Kidney (tissue), 14 donors: Measurements from ENCODE around the gene ERFL. TPM values are rescaled to one million over a fixed set of nuclear protein-coding genes. Genes with fewer than 3 reads are reported as not detected.
A peak's percentile ranks its signal among the peaks of the same experiment; 100 is the strongest.

ENCODE experiments used
- DNase-seq, 5 donors: peaks; one replicate each; pipeline ENCODE4 v3.0.0-alpha.2; 2013 to 2020
- FAIRE-seq: peaks from 2 replicates; lab custom pipeline; 2012; peaks lifted over from hg19 to GRCh38; lab: Jason Lieb, UNC
- H3K27ac ChIP-seq, 2 donors: one replicate each; pipeline ENCODE4 v1.7.0; 2013; ENCODE audit warnings: low read depth in 2 of 2, low read length in 2 of 2, inconsistent platforms in 1 of 2
- H3K27me3 ChIP-seq: one replicate; pipeline ENCODE4 v1.7.1; 2013; ENCODE audit warnings: low read length, inconsistent platforms; ENCODE audit not compliant: control insufficient read depth, insufficient read depth
- H3K36me3 ChIP-seq, 3 donors: one replicate each; pipeline versions ENCODE4 v1.7.0 to v1.7.1; 2013; ENCODE audit warnings: low read length in 3 of 3, control low read depth in 1 of 3, inconsistent platforms in 1 of 3; ENCODE audit not compliant: insufficient read depth in 3 of 3, control insufficient read depth in 2 of 3
- H3K4me1 ChIP-seq, 3 donors: one replicate each; pipeline versions ENCODE4 v1.7.0 to v1.7.1; 2013; ENCODE audit warnings: low read length in 3 of 3, inconsistent platforms in 1 of 3, low read depth in 1 of 3; ENCODE audit not compliant: control insufficient read depth in 2 of 3, insufficient read depth in 2 of 3
- H3K4me3 ChIP-seq, 3 donors: one replicate each; pipeline versions ENCODE4 v1.7.0 to v1.8.1; 2013; ENCODE audit warnings: low read length in 3 of 3, control low read depth in 1 of 3, inconsistent platforms in 1 of 3
- H3K9ac ChIP-seq, 3 donors: one replicate each; pipeline versions ENCODE4 v1.7.0 to v1.7.1; 2013; ENCODE audit warnings: low read length in 3 of 3, control low read depth in 1 of 3, inconsistent platforms in 1 of 3
- H3K9me3 ChIP-seq, 3 donors: one replicate each; pipeline versions ENCODE4 v1.7.0 to v1.7.1; 2013; ENCODE audit warnings: low read length in 3 of 3, control low read depth in 1 of 3, inconsistent platforms in 1 of 3; ENCODE audit not compliant: control insufficient read depth in 2 of 3, insufficient read depth in 1 of 3
- CTCF ChIP-seq: IDR thresholded peaks from 3 replicates; pipeline ENCODE4 v1.5.1; 2012; ENCODE audit warnings: mild to moderate bottlenecking, moderate library complexity, borderline replicate concordance; ENCODE audit not compliant: insufficient read depth; ENCODE audit errors: extremely low read depth
- intact Hi-C: fragments of 100-400 bp; cut with DNase I; formaldehyde crosslinking; loops from one replicate; pipeline ENCODE4 v1.11.1; 2022
- polyA plus RNA-seq: library from polyadenylated mRNA; stranded (reverse); fragments of 350-450 nt; fragmentation: Illumina TruSeq; extraction: RNeasy Lipid Tissue Mini Kit (QIAGEN cat#74804); gene quantifications from one replicate; pipeline ENCODE4 v1.2.3, GENCODE V29; 2014; ENCODE audit warnings: low read depth, low replicate concordance; ENCODE audit not compliant: insufficient read depth
- total RNA-seq: library from RNA; stranded (reverse); fragmentation: NEBNext Ultra II Directional; extraction: Animal tissue kit (Norgen Biotek cat#: 25700); gene quantifications from one replicate; pipeline ENCODE4 v1.2.1, GENCODE V29; 2021
- donor health status: control.
- donor health status: control.
- donor health status: control.
- donor health status: control.
- donor health status: control.
- donor health status: DM: yes; HTN: yes; CAD: no.
- donor health status: Normal renal cell carcinoma (clear cell type).

ERFL gene
- total and polyA plus RNA-seq, 2 donors from 2014 or later, result 0.69 TPM; not detected in 1

GRCh38 chr19:41870401-41870873 lies 57.8 kb downstream of the ERFL start:
- Histone ChIP-seq H3K9ac (no peak overlapping the region), H3K27ac (no peak overlapping the region), H3K4me3 (no peak overlapping the region), H3K9me3 (no peaks in the 10 kb centered on the region), H3K36me3 (peaks cover 0 to 33% (median 13%) of the 10 kb centered on the region in 3 donors), H3K27me3 (no peaks in the 10 kb centered on the region), H3K4me1 (peaks cover 0 to 3% (median 0%) of the 10 kb centered on the region in 3 donors)
- TF ChIP-seq CTCF, result no peak
- FAIRE-seq, result no peak
- peak in 1 of 5 donors; percentile 43 for DNase-seq
- intact Hi-C loops, result no loop called here

DNA sequence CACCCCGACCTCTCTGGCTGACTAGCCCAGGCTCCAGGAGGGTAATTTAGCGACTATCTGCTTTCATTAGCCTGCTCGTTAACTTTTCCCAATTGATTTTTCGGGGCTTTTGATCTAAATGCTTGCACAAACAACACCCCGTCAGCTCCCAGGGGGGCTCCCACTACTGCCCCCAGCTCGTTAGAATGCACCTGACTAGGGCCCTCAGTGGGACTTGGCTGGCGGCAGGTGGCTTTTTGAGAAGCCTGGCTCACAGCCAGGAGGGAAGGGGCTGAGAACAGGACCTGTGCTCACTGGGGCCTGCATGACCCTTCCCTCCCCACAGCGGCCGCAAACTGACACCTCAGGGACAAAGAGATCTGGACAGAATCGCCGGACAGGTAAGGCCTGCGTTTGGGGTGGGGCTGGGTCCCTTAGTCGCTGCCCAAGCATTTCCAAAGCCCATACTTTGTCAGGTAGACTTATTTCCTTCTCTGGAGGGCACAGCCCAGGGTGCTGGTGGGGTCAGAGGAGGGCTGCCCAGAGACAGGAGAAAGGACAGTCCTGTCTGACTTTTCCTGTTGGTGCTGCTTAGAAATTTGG lies 58.8 kb downstream of the ERFL start:
- DNase-seq (peak in 1 of 5 donors; percentile 55), FAIRE-seq (no peak)
- H3K36me3 ChIP-seq, result peaks cover 2 to 42% (median 16%) of the 10 kb centered on the region in 3 donors
- no peak for TF ChIP-seq CTCF
- H3K9ac ChIP-seq, result no peak overlapping the region
- no peak overlapping the region for H3K4me3 ChIP-seq
- H3K9me3 ChIP-seq, result no peaks in the 10 kb centered on the region
- H3K27ac ChIP-seq, result no peak overlapping the region
- intact Hi-C loops, result no loop called here
- no peaks in the 10 kb centered on the region for H3K27me3 ChIP-seq
- H3K4me1 ChIP-seq, result peaks cover 0 to 3% (median 0%) of the 10 kb centered on the region in 3 donors

DNA sequence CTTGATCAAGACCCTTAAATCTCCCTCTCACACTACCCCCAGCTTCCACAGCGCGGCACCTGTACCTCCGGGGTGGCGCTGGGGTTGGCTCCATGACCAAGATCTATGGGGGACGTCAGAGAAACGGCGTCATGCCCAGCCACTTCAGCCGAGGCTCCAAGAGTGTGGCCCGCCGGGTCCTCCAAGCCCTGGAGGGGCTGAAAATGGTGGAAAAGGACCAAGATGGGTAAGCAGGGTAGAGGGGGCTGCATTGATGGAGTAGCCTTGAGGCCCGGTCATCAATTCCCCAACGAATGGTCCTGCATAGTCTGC lies 59.3 kb downstream of the ERFL start:
- Histone ChIP-seq H3K27ac (no peak overlapping the region), H3K4me1 (peaks cover 0 to 3% (median 0%) of the 10 kb centered on the region in 3 donors), H3K27me3 (no peaks in the 10 kb centered on the region), H3K9me3 (no peaks in the 10 kb centered on the region), H3K36me3 (peaks cover 8 to 48% (median 21%) of the 10 kb centered on the region in 3 donors), H3K4me3 (no peak overlapping the region), H3K9ac (no peak overlapping the region)
- peak in 1 of 5 donors; percentile 53 for DNase-seq
- TF ChIP-seq CTCF, result no peak
- intact Hi-C loops, result no loop called here
- no peak for FAIRE-seq
